ENCODE data around the gene SAMD4A. TPM values are rescaled to one million over a fixed set of nuclear protein-coding genes. Genes with fewer than 3 reads are reported as not detected.
A peak's percentile ranks its signal among the peaks of the same experiment; 100 is the strongest.

SAMD4A gene
- total RNA-seq, 4 donors from 2014 or later: 7.9 to 18.7 (median 14.4) TPM

DNA sequence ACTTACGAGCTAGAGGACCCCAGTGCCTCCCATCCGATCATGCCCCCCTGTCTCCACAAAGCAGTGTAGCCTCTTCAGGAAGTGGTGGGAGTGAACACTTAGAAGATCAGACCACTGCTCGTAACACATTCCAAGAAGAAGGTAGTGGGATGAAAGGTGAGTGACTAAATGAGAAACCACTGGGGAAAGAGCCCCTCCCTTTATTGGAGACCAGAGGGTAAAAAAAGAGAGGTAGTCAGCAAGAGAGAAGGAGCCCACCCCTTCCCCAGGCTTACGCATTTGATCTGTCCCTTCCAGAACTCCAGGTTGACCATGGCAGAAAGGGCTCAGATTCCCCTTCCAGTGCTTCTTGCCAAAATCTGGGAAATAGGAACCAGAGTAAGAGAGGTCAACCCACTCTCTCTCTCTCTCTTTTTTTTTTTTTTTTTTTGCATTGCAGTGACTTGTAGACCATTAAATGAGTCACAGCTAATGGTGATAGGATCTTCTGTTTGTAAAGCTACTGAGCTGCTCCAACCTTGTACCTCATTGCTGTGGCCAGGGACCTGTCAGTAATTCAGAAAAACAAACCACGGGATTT is 170.3 kb downstream of the SAMD4A start:
- TF ChIP-seq, protein P1, sequence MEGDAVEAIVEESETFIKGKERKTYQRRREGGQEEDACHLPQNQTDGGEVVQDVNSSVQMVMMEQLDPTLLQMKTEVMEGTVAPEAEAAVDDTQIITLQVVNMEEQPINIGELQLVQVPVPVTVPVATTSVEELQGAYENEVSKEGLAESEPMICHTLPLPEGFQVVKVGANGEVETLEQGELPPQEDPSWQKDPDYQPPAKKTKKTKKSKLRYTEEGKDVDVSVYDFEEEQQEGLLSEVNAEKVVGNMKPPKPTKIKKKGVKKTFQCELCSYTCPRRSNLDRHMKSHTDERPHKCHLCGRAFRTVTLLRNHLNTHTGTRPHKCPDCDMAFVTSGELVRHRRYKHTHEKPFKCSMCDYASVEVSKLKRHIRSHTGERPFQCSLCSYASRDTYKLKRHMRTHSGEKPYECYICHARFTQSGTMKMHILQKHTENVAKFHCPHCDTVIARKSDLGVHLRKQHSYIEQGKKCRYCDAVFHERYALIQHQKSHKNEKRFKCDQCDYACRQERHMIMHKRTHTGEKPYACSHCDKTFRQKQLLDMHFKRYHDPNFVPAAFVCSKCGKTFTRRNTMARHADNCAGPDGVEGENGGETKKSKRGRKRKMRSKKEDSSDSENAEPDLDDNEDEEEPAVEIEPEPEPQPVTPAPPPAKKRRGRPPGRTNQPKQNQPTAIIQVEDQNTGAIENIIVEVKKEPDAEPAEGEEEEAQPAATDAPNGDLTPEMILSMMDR (IDR thresholded peaks at IDR 0.05): no peak
- no peak for TF ChIP-seq POLR2A (IDR thresholded peaks at IDR 0.05)
- DNase-seq (ENCODE audit: low spot score in 2 of 2): no peak
- no peak overlapping the region for H3K4me3 ChIP-seq (ENCODE audit: low read depth, poor library complexity, severe bottlenecking)
- intact Hi-C loops (cut with DNase I; ENCODE audit: low total_unique reads): no loop called here
- WGBS, 2 donors: 77 to 80% methylated on average over 5 of the region's 5 CpGs

DNA sequence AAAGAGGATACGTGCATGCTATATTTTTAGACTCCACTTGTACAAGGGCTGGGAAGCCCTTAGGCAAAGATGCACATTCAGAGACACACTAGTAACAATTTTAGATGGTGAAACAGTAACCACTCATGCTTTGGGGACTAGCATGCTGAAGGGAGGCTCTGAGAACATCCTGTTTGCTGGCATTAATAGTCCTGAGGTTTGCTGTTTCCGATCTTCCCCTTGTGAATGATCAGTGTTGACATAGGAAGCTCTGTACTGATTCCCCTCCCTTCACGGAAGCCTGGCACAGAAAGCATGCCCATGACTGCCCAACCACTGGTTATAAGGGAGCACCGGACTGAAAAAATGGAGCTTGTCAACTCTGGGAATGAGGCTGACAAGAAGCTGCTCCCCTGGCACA is 171.1 kb downstream of the SAMD4A start:
- peak in 1 of 2 donors; percentile 49 for DNase-seq (ENCODE audit: low spot score in 2 of 2)
- TF ChIP-seq, protein P1 (IDR thresholded peaks at IDR 0.05): no peak
- TF ChIP-seq POLR2A (IDR thresholded peaks at IDR 0.05): no peak
- 43 to 50% methylated on average over 4 of the region's 4 CpGs for WGBS, 2 donors
- intact Hi-C loops (cut with DNase I; ENCODE audit: low total_unique reads): no loop called here
- no peak overlapping the region for H3K4me3 ChIP-seq (ENCODE audit: low read depth, poor library complexity, severe bottlenecking)

DNA sequence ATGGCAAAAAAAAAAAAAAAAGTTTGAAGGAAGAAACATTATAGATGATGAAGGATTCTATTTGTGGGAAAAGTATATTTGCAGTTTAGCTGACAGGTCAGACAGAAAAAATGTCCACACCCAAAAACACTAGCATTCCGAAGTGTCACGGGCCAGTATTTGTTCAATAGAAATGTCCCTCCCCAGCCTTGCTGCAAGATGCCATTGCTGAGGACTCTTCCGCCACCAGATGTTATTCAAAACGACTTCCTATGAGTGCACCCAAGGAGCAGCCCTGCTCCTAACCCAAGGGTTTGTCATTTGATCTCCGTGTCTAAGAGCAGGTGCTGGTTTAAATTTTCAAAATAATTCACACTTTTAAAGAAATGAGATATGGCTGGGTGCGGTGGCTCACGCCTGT is 172.6 kb downstream of the SAMD4A start:
- 91 to 92% methylated on average over 7 of the region's 7 CpGs for WGBS, 2 donors
- H3K4me3 ChIP-seq (ENCODE audit: low read depth, poor library complexity, severe bottlenecking): no peak overlapping the region
- intact Hi-C loops (cut with DNase I; ENCODE audit: low total_unique reads): no loop called here
- DNase-seq (ENCODE audit: low spot score in 2 of 2): no peak
- TF ChIP-seq, protein P1 (IDR thresholded peaks at IDR 0.05): no peak
- no peak for TF ChIP-seq POLR2A (IDR thresholded peaks at IDR 0.05)

DNA sequence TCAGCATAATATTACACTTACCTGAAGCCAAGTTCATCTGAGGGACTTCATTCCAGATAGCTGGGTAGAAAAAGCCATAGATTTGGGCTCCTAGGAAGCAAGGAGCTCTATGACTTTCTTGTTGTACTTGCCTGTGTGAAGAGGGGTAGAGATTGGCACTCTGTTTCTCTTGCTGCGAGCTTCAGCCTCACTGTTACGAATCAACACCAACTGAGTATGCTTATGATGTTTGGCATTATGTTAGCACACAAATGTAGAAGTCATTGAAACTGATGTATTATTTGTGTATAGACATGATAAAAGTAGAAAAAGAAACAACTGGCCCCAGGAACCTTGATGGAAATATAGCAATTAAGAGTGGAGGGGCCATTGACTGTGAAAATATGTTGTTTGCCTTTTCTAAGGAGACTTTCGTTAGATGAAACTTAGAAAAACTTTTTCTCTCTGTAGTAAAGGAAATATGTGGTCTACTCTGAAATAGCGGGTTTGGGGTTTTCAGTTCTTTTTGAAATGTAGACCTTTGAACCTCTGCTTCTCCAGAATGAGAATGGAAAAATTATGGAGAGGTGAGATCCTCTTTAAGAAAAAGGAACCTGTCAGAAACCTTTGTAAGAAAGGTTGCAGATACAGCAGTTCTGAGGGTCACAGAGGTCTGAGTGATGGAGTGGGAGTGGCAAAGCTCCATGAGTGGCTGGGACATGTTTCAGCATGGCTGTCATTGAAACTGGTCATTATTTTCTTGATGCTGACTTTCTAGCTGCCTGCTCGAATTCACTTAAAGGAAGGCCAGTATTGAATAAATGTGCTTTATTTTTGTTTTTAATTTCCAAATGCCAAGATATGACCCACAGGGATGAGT is 175.8 kb downstream of the SAMD4A start:
- WGBS, 2 donors: 91 to 94% methylated on average over 5 of the region's 5 CpGs
- DNase-seq (ENCODE audit: low spot score in 2 of 2): no peak
- TF ChIP-seq, protein P1 (IDR thresholded peaks at IDR 0.05): no peak
- no peak for TF ChIP-seq POLR2A (IDR thresholded peaks at IDR 0.05)
- no peak overlapping the region for H3K4me3 ChIP-seq (ENCODE audit: low read depth, poor library complexity, severe bottlenecking)
- intact Hi-C loops (cut with DNase I; ENCODE audit: low total_unique reads): no loop called here

DNA sequence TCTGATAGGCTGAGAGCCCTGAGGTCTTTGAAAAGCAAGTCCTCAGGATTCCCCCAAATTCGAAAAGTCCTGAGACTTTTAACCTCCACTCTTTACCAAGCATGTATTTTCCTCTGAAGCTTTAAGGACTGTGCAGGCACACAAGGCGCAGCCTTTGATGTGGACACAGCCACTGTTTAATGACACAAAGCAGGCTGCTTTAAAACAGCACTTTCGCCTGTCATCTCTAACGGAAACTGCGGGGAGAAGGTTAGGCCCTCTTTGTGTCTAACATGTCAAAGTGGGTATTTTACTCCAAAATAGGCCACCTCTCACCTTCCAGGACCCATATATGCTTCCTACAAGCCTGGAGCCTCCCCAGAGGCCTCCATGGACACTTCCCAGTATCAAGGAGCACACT is 176.5 kb downstream of the SAMD4A start:
- H3K4me3 ChIP-seq (ENCODE audit: low read depth, poor library complexity, severe bottlenecking): no peak overlapping the region
- TF ChIP-seq, protein P1 (IDR thresholded peaks at IDR 0.05): no peak
- no peak for TF ChIP-seq POLR2A (IDR thresholded peaks at IDR 0.05)
- WGBS, 2 donors: 92 to 94% methylated on average over 5 of the region's 5 CpGs
- DNase-seq (ENCODE audit: low spot score in 2 of 2): no peak
- intact Hi-C loops (cut with DNase I; ENCODE audit: low total_unique reads): no loop called here

All from lower leg skin (tissue), 4 donors.